RKO (cell line): ENCODE measurements around the gene ALPG.
"Not testable (repeated sequence)": the region's sequence is repeated elsewhere in the genome, so short reads cannot be mapped to it uniquely, and the experiment has no call there.

ENCODE experiments used
- DNase-seq: peaks from one replicate; pipeline ENCODE4 v3.0.0-alpha.2; 2016; ENCODE audit warnings: low spot score

The ALPG gene

GRCh38 chr2:232440220-232441018 lies 33.8 kb downstream of the ALPG start:
- peak; percentile 65 for DNase-seq

- no peak for DNase-seq
Measured at GRCh38 chr2:232441147-232441651, 34.6 kb downstream of the ALPG start.

- not testable (repeated sequence) for DNase-seq
Measured at GRCh38 chr2:232441922-232442321, 35.3 kb downstream of the ALPG start.

- DNase-seq, result not testable (repeated sequence)
Measured at GRCh38 chr2:232442431-232442830, 35.8 kb downstream of the ALPG start.

- DNase-seq, result not testable (repeated sequence)
Measured at GRCh38 chr2:232443047-232443446, 36.4 kb downstream of the ALPG start.

- not testable (repeated sequence) for DNase-seq
Measured at GRCh38 chr2:232443669-232444408, 37.2 kb downstream of the ALPG start.

- peak; percentile 78 for DNase-seq
Measured at GRCh38 chr2:232444409-232445148, 37.9 kb downstream of the ALPG start.

- not testable (repeated sequence) for DNase-seq
Measured at GRCh38 chr2:232445149-232445885, 38.7 kb downstream of the ALPG start.

GRCh38 chr2:232446266-232446777 lies 39.7 kb downstream of the ALPG start:
- not testable (repeated sequence) for DNase-seq

GRCh38 chr2:232447091-232447620 lies 40.5 kb downstream of the ALPG start:
- no peak for DNase-seq

- no peak for DNase-seq
Measured at GRCh38 chr2:232447638-232448303, 41.1 kb downstream of the ALPG start.

- no peak for DNase-seq
Measured at GRCh38 chr2:232448304-232448690, 41.7 kb downstream of the ALPG start.

- DNase-seq, result no peak
Measured at GRCh38 chr2:232449964-232450363, 43.3 kb downstream of the ALPG start.

GRCh38 chr2:232451645-232452044 lies 45.0 kb downstream of the ALPG start:
- DNase-seq, result not testable (repeated sequence)

GRCh38 chr2:232454630-232455029 lies 48.0 kb downstream of the ALPG start:
- no peak for DNase-seq

GRCh38 chr2:232455426-232456255 lies 49.0 kb downstream of the ALPG start, which contains the start of gene ALPI:
ALPI (plus strand) TSS chr2:232456153; CDS start chr2:232456200, 47 bp downstream.
- DNase-seq, result no peak

- DNase-seq, result no peak
Measured at GRCh38 chr2:232456296-232457120, 49.9 kb downstream of the ALPG start.
